GM12801 (cell line): ENCODE results near the gene ODAD2.

ENCODE experiments used
- TF ChIP-seq, protein P1 (sequence below): IDR thresholded peaks from one replicate; pipeline ENCODE4 v1.5.1; 2011; ENCODE audit warnings: control low read depth; ENCODE audit not compliant: insufficient read length; ENCODE audit errors: extremely low read depth

ODAD2 gene

DNA sequence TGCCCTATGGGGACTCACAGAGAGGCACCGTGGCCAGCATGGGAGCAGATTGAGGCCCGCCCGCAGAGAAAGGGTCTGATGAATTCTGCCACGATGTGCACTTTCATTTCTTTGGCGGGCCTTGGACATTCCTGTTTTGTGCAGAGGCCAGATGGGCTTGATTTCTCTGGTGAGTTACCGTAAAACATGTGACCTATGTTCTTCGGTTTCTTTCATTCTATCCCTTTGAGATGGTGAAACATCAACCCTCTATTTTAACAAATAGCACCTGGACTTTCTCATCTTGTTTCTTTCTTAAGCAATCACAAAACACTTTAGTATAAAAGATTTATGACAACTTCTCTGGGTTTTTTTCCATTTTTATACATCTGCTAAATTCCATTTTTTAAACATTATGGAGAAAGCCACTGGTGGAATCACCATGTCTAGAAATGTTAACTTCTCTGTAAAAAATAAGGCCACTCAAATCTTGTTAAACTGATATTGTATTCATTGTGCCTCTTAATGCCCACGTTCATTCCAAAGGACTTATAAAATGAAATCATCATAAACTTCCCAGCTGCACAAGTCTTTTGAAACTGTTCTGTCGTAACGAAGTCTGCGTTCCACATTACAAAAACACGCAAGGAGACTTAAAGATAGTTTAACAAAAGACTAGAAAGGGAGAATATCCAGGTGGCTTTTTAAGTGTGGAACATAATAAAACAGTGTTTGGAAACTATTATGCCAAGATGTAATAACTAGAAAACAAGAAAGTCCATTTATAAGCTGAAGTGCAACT, 21.4 kb upstream of the ODAD2 start:
- TF ChIP-seq, protein P1, sequence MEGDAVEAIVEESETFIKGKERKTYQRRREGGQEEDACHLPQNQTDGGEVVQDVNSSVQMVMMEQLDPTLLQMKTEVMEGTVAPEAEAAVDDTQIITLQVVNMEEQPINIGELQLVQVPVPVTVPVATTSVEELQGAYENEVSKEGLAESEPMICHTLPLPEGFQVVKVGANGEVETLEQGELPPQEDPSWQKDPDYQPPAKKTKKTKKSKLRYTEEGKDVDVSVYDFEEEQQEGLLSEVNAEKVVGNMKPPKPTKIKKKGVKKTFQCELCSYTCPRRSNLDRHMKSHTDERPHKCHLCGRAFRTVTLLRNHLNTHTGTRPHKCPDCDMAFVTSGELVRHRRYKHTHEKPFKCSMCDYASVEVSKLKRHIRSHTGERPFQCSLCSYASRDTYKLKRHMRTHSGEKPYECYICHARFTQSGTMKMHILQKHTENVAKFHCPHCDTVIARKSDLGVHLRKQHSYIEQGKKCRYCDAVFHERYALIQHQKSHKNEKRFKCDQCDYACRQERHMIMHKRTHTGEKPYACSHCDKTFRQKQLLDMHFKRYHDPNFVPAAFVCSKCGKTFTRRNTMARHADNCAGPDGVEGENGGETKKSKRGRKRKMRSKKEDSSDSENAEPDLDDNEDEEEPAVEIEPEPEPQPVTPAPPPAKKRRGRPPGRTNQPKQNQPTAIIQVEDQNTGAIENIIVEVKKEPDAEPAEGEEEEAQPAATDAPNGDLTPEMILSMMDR = no peak

DNA sequence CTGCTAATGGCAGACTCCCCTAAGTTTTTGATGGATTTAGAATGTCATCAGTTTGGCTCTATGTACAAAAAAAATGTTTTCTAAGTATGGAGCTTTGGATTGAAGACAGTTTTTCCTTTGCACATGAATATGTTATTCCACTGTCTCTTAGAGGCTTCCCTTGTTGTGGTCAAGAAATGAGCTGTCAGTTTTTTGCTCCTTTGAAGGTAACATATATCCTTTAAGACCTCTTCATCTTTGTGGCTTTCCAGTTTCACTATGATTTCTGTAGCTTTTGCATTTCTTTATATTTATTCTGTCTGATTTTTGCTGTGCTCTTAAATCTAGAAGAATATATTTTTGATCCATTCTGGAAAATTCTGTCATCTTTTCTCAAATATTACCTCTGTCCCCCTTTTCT, 15.8 kb upstream of the ODAD2 start:
- TF ChIP-seq, protein P1 = no peak

DNA sequence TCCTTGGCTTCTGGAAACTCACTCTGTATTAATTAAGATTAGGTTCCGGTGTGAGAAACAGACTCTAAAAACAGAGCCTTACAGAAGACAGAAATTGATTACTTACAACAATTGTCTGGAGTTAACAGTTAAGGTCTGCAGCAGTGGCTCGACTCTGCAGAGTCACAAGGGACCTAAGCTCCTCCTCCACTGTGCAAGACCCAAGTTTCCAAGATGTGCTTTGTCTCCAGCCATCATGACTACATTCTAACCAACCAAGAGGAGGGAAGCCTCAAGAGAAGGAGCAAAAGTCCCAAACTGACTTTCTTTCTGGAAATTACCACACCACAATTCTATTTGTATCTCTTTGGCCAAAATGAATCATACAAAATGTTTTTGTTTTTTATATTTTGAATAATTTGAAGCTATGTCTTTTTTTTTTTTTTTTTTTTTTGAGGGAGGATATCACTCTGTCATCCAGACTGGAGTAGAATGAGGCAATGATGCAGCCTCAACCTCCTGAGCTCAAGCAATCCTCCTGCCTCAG, 14.2 kb upstream of the ODAD2 start:
- TF ChIP-seq, protein P1 = no peak

DNA sequence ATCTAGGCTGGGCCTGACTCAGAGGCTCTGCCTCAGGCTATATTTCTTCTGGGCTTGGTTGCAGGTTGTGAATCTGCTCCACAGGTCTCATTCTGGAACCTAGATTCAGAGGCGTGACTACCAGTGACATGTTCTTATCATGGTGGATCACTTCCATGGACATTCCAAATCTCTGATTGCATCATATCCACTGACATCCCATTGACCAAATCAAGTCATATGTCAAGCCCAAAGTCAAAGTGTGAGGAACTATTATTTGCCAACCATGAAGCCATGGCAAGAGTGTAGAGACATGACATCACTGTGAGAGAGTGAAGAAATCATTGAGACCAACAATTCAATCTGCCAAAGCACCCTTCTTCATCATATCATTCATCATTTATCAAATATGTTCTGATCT, 11.9 kb upstream of the ODAD2 start:
- TF ChIP-seq, protein P1 = no peak

DNA sequence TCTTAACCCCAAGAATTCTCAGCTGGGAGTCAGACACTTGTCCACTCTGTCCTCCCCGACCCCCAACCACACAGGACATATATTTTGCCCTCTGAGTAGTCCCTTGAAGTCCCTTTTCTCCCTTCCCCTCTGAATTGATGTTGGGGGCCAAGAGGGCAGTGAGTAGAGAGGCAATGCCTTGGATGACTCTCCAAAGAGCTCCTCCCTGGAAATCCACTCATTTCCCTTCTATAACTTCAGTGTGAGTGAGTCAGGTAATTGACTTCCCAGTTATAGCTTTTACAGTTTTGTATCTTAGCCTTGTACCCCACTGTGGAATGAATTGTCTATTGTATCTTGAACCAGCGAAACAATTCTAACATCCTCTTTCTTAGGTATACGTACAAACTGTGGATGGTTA, 9.2 kb upstream of the ODAD2 start:
- TF ChIP-seq, protein P1 = no peak

DNA sequence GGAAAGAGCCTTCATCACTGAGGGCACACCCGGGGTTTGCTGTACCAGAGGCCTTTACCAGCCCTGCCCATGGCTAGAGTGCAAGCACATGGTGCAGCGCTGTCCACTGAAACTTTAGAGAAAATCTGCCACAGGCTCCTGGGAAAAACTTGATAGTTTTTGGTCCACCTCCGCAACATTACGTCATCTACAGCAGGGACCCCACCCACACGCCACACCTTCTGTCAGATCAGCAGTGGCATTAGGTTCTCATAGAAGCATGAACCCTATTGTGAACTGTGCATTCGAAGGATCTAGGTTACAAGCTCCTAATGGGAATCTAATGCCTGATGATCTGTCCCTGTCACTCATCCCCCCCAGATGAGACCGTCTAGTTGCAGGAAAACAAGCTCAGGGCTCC, 2.5 kb upstream of the ODAD2 start:
- TF ChIP-seq, protein P1 = no peak

DNA sequence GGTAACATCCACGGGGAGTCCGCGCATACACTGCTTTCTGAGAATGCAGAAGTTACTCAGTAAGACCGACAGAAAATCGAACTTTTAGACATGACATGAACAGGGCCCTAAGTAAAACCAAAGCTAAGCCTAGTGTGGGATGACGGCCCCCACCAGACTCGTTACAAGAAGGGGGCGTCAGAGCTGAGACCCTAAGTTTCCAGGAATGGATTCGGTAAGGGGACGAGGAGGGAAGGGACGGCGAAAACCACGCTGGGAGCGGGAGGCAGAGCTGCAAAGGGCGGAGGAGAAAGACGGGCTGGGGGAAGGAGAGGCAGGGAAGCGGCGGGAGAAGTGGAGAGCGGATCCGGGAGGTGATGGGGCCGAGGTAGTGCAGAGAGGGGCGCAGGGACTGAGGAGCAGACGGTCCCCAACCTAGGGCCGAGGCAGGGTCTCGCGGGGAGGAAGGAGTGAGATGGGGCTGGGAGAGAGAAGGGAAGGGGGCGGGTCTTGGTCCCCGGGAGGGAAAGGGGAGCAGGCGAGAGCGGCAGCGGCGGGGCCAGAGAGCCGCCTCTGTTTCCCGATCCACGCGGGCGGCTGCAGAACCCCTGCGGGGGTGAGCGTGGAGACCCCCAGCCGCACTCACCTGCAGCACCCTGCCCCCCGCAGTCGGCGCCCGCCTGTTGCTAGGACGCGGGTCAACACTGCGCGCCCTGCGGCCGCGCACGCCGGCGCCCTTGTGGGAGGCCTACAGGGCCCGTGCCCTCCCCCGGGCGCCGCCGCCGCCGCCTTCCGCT, 513 bp downstream of the ODAD2 start:
- TF ChIP-seq, protein P1 = no peak
